ENCODE data around the gene GTF2B. TPM values are rescaled to one million over a fixed set of nuclear protein-coding genes. Genes with fewer than 3 reads are reported as not detected.
A peak's percentile ranks its signal among the peaks of the same experiment; 100 is the strongest.
"Not testable (repeated sequence)": the region's sequence is repeated elsewhere in the genome, so short reads cannot be mapped to it uniquely, and the experiment has no call there.

The GTF2B gene
- polyA plus RNA-seq = 10 to 100 TPM; 42.0 to 52.8 (median 47.2) TPM

GRCh38 chr1:88891318-88891950 is at the start of gene GTF2B:
GTF2B (minus strand) TSS chr1:88891567; CDS start chr1:88891499, 68 bp downstream.
- H3K4me1 Mint-ChIP-seq = peaks cover 44 to 63% of the 10 kb centered on the region in 2 donors
- no peaks in the 10 kb centered on the region for H3K36me3 Mint-ChIP-seq
- H3K9me3 Mint-ChIP-seq = no peaks in the 10 kb centered on the region
- peak within 1 kb of the TSS; percentile 89 to 98 (median 94) for H3K27ac Mint-ChIP-seq
- peaks cover 5 to 18% (median 8%) of the 10 kb centered on the region in 3 donors for H3K27me3 Mint-ChIP-seq (ENCODE audit: low read depth in 3 of 3)
- H3K4me3 Mint-ChIP-seq = peak within 1 kb of the TSS; percentile 86 to 100 (median 98)
- peak; percentile 92 to 94 (median 93) for DNase-seq

GRCh38 chr1:88938528-88938927 is 47.2 kb upstream of the GTF2B start:
- not testable (repeated sequence) for H3K4me3 Mint-ChIP-seq; H3K9me3 Mint-ChIP-seq; H3K27me3 Mint-ChIP-seq (ENCODE audit: low read depth in 3 of 3); H3K4me1 Mint-ChIP-seq; DNase-seq
- peaks cover 45 to 79% (median 48%) of the 10 kb centered on the region in 3 donors for H3K36me3 Mint-ChIP-seq
- H3K27ac Mint-ChIP-seq = peak overlapping the region in 2 of 6 donors; percentile 13 to 17

GRCh38 chr1:88936760-88937342 is 45.5 kb upstream of the GTF2B start:
- Mint-ChIP-seq H3K4me1 (no peaks in the 10 kb centered on the region), H3K4me3 (no peak overlapping the region), H3K9me3 (no peaks in the 10 kb centered on the region), H3K27me3 (ENCODE audit: low read depth in 3 of 3) (peaks cover 0 to 2% (median 0%) of the 10 kb centered on the region in 3 donors), H3K27ac (peak overlapping the region in 4 of 6 donors; percentile 15 to 70 (median 44)), H3K36me3 (peaks cover 42 to 79% (median 49%) of the 10 kb centered on the region in 3 donors)
- no peak for DNase-seq

- H3K9me3 Mint-ChIP-seq = no peaks in the 10 kb centered on the region
- no peak overlapping the region for H3K4me3 Mint-ChIP-seq
- H3K4me1 Mint-ChIP-seq = no peaks in the 10 kb centered on the region
- H3K27ac Mint-ChIP-seq = no peak overlapping the region
- H3K27me3 Mint-ChIP-seq (ENCODE audit: low read depth in 3 of 3) = peaks cover 0 to 2% (median 0%) of the 10 kb centered on the region in 3 donors
- peaks cover 35 to 77% (median 47%) of the 10 kb centered on the region in 3 donors for H3K36me3 Mint-ChIP-seq
- DNase-seq = no peak
Measured at GRCh38 chr1:88936223-88936523, 44.8 kb upstream of the GTF2B start.

- Mint-ChIP-seq H3K27me3 (ENCODE audit: low read depth in 3 of 3) (peaks cover 0 to 2% (median 0%) of the 10 kb centered on the region in 3 donors), H3K9me3 (no peaks in the 10 kb centered on the region), H3K27ac (peak overlapping the region in 1 of 6 donors; percentile 7), H3K36me3 (peaks cover 32 to 75% (median 48%) of the 10 kb centered on the region in 3 donors), H3K4me3 (no peak overlapping the region), H3K4me1 (no peaks in the 10 kb centered on the region)
- DNase-seq = peak; percentile 11 to 33 (median 27)
Measured at GRCh38 chr1:88935522-88936222, 44.3 kb upstream of the GTF2B start.

- not testable (repeated sequence) for H3K9me3 Mint-ChIP-seq; DNase-seq; H3K27me3 Mint-ChIP-seq (ENCODE audit: low read depth in 3 of 3); H3K27ac Mint-ChIP-seq; H3K4me3 Mint-ChIP-seq; H3K4me1 Mint-ChIP-seq
- peaks cover 25 to 57% (median 39%) of the 10 kb centered on the region in 3 donors for H3K36me3 Mint-ChIP-seq
Measured at GRCh38 chr1:88930176-88930575, 38.8 kb upstream of the GTF2B start.

- Mint-ChIP-seq H3K36me3 (peaks cover 49 to 63% (median 55%) of the 10 kb centered on the region in 3 donors), H3K27me3 (ENCODE audit: low read depth in 3 of 3) (peaks cover 0 to 3% (median 2%) of the 10 kb centered on the region in 3 donors), H3K4me1 (no peaks in the 10 kb centered on the region), H3K9me3 (peaks cover 0 to 7% (median 1%) of the 10 kb centered on the region in 6 donors), H3K4me3 (no peak overlapping the region), H3K27ac (no peak overlapping the region)
- no peak for DNase-seq
Measured at GRCh38 chr1:88923224-88923623, 31.9 kb upstream of the GTF2B start.

- Mint-ChIP-seq H3K4me1 (peaks cover under 1% of the 10 kb centered on the region in 2 donors), H3K27me3 (ENCODE audit: low read depth in 3 of 3) (peaks cover 0 to 3% (median 2%) of the 10 kb centered on the region in 3 donors), H3K27ac (peak overlapping the region in 1 of 6 donors; percentile 34), H3K36me3 (peaks cover 47 to 61% (median 60%) of the 10 kb centered on the region in 3 donors), H3K9me3 (peaks cover 6 to 17% (median 12%) of the 10 kb centered on the region in 6 donors), H3K4me3 (no peak overlapping the region)
- no peak for DNase-seq
Measured at GRCh38 chr1:88922214-88922613, 30.8 kb upstream of the GTF2B start.

GRCh38 chr1:88920845-88921244 is 29.5 kb upstream of the GTF2B start:
- Mint-ChIP-seq H3K4me3 (no peak overlapping the region), H3K4me1 (peaks cover 4 to 6% of the 10 kb centered on the region in 2 donors), H3K9me3 (peaks cover 9 to 29% (median 25%) of the 10 kb centered on the region in 6 donors), H3K27ac (peak overlapping the region in 1 of 6 donors; percentile 71), H3K27me3 (ENCODE audit: low read depth in 3 of 3) (peaks cover 0 to 3% (median 2%) of the 10 kb centered on the region in 3 donors), H3K36me3 (peaks cover 53 to 69% (median 64%) of the 10 kb centered on the region in 3 donors)
- no peak for DNase-seq

- no peak overlapping the region for H3K27ac Mint-ChIP-seq
- H3K36me3 Mint-ChIP-seq = peaks cover 40 to 52% (median 41%) of the 10 kb centered on the region in 3 donors
- no peak for DNase-seq
- peaks cover 4 to 6% of the 10 kb centered on the region in 2 donors for H3K4me1 Mint-ChIP-seq
- H3K27me3 Mint-ChIP-seq (ENCODE audit: low read depth in 3 of 3) = peaks cover 0 to 4% (median 3%) of the 10 kb centered on the region in 3 donors
- peak overlapping the region in 1 of 5 donors; percentile 25 for H3K4me3 Mint-ChIP-seq
- peaks cover 15 to 36% (median 35%) of the 10 kb centered on the region in 6 donors for H3K9me3 Mint-ChIP-seq
Measured at GRCh38 chr1:88917321-88918025, 26.1 kb upstream of the GTF2B start.

GRCh38 chr1:88916883-88917282 is 25.5 kb upstream of the GTF2B start:
- H3K36me3 Mint-ChIP-seq = peaks cover 37 to 49% (median 38%) of the 10 kb centered on the region in 3 donors
- no peak overlapping the region for H3K27ac Mint-ChIP-seq
- peaks cover 0 to 4% (median 3%) of the 10 kb centered on the region in 3 donors for H3K27me3 Mint-ChIP-seq (ENCODE audit: low read depth in 3 of 3)
- H3K4me3 Mint-ChIP-seq = peak overlapping the region in 1 of 5 donors; percentile 25
- H3K4me1 Mint-ChIP-seq = peaks cover 6 to 7% of the 10 kb centered on the region in 2 donors
- peaks cover 15 to 36% (median 35%) of the 10 kb centered on the region in 6 donors for H3K9me3 Mint-ChIP-seq
- DNase-seq = no peak

GRCh38 chr1:88911800-88912199 is 20.4 kb upstream of the GTF2B start:
- H3K36me3 Mint-ChIP-seq = peaks cover 0 to 11% (median 2%) of the 10 kb centered on the region in 3 donors
- H3K4me1 Mint-ChIP-seq = not testable (repeated sequence)

GRCh38 chr1:88911161-88911560 is 19.8 kb upstream of the GTF2B start:
- peaks cover 0 to 7% (median 0%) of the 10 kb centered on the region in 3 donors for H3K36me3 Mint-ChIP-seq
- no peak overlapping the region for H3K4me3 Mint-ChIP-seq
- H3K9me3 Mint-ChIP-seq = peaks cover 6 to 15% (median 10%) of the 10 kb centered on the region in 6 donors
- peaks cover 0 to 6% of the 10 kb centered on the region in 2 donors for H3K4me1 Mint-ChIP-seq
- peaks cover 0 to 2% (median 0%) of the 10 kb centered on the region in 3 donors for H3K27me3 Mint-ChIP-seq (ENCODE audit: low read depth in 3 of 3)
- no peak overlapping the region for H3K27ac Mint-ChIP-seq
- no peak for DNase-seq

More at GRCh38 chr1:88911800-88912199, 20.4 kb upstream of the GTF2B start:
- H3K27ac Mint-ChIP-seq; H3K4me3 Mint-ChIP-seq; DNase-seq; H3K27me3 Mint-ChIP-seq (ENCODE audit: low read depth in 3 of 3): not testable (repeated sequence)
- H3K9me3 Mint-ChIP-seq = peaks cover 6 to 22% (median 16%) of the 10 kb centered on the region in 6 donors
